ENCODE data around the gene KRT37. TPM values are rescaled to one million over a fixed set of nuclear protein-coding genes. Genes with fewer than 3 reads are reported as not detected.
A peak's percentile ranks its signal among the peaks of the same experiment; 100 is the strongest.

The KRT37 gene
- total RNA-seq, 2 experiments from 2014 or later = not detected

- Mint-ChIP-seq H3K36me3 (ENCODE audit: low read depth) (no peaks in the 10 kb centered on the region), H3K4me3 (no peak overlapping the region), H3K4me1 (ENCODE audit: low read depth) (peaks cover 34% of the 10 kb centered on the region), H3K27ac (no peak overlapping the region), H3K27me3 (no peaks in the 10 kb centered on the region), H3K9me3 (no peaks in the 10 kb centered on the region)
- no peaks in the 10 kb centered on the region for H3K9me3 ChIP-seq (ENCODE audit: control insufficient read depth in 1 of 2, insufficient read depth in 1 of 2, low read length in 2 of 2)
- ATAC-seq (ENCODE audit: poor library complexity) (no peak), DNase-seq (peak in 1 of 14 experiments; percentile 12)
- H3K27ac ChIP-seq (ENCODE audit: low read depth in 1 of 2, low read length in 2 of 2) = no peak overlapping the region
- intact Hi-C loops (cut with DNase I, micrococcal nuclease) = no loop called here
- no peaks in the 10 kb centered on the region for H3K36me3 ChIP-seq (ENCODE audit: insufficient read depth, low read length)
- H3K4me3 ChIP-seq (ENCODE audit: low read length) = no peak overlapping the region
- ChIA-PET CTCF (interaction anchor here (1.0 to 1.5 kb wide), 2 partner anchors 81 to 263 kb away, joined by 4 to 5 read pairs; no protein-coding TSS in a partner anchor), POLR2A (no interaction called here)
- H3K4me1 ChIP-seq (ENCODE audit: insufficient read depth, low read length) = peaks cover 27% of the 10 kb centered on the region
- TF ChIP-seq CTCF (IDR thresholded peaks at IDR 0.05) = no peak
- no peaks in the 10 kb centered on the region for H3K27me3 ChIP-seq (ENCODE audit: control insufficient read depth in 1 of 2, insufficient read depth in 2 of 2, low read length in 2 of 2)
Measured at GRCh38 chr17:41403404-41404023, 20.9 kb downstream of the KRT37 start.

- TF ChIP-seq CTCF (IDR thresholded peaks at IDR 0.05) = no peak
- Histone ChIP-seq H3K27ac (ENCODE audit: low read depth in 1 of 2, low read length in 2 of 2) (no peak overlapping the region), H3K9me3 (ENCODE audit: control insufficient read depth in 1 of 2, insufficient read depth in 1 of 2, low read length in 2 of 2) (no peaks in the 10 kb centered on the region), H3K27me3 (ENCODE audit: control insufficient read depth in 1 of 2, insufficient read depth in 2 of 2, low read length in 2 of 2) (no peaks in the 10 kb centered on the region), H3K36me3 (ENCODE audit: insufficient read depth, low read length) (no peaks in the 10 kb centered on the region), H3K4me1 (ENCODE audit: insufficient read depth, low read length) (peaks cover 26% of the 10 kb centered on the region), H3K4me3 (ENCODE audit: low read length) (no peak overlapping the region)
- intact Hi-C loops (cut with DNase I, micrococcal nuclease) = no loop called here
- H3K9me3 Mint-ChIP-seq = no peaks in the 10 kb centered on the region
- POLR2A ChIA-PET = no interaction called here
- ATAC-seq (ENCODE audit: poor library complexity) (no peak), DNase-seq (no peak)
- H3K27ac Mint-ChIP-seq = no peak overlapping the region
- H3K36me3 Mint-ChIP-seq (ENCODE audit: low read depth) = no peaks in the 10 kb centered on the region
- peaks cover 30% of the 10 kb centered on the region for H3K4me1 Mint-ChIP-seq (ENCODE audit: low read depth)
- H3K27me3 Mint-ChIP-seq = no peaks in the 10 kb centered on the region
- no peak overlapping the region for H3K4me3 Mint-ChIP-seq
- CTCF ChIA-PET = no interaction called here
Measured at GRCh38 chr17:41402161-41402560, 22.2 kb downstream of the KRT37 start.

DNA sequence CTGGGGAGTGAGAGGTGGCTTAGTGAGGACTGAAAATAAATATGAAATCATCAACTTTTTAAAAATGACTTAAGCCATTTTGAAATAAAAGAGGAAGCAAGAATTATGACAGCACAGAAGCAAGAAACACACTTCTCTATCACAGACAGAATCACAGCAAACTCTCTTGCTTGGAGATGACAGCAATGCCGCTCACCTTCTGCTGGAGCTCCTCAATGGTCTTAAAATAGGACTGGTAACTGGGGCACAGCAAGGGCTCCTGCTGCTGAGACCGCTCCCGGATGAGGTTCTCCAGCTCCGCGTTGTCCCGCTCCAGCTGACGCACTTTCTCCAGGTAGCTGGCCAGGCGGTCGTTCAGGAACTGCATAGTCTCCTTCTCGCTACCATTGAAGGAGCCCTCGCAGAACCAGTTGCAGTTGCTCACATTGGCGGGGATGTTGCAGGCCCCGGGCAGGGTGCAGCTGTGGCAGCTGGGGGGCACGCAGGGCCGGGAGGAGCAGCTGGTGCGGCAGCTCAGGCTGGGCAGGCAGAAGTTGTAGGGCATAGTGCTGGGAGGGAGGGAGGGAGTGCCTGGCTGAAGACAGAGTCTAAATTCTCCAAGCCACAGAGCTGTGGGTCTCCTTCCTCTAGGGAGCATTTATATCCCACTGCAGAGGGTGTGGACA lies 27.3 kb downstream of the KRT37 start, which contains the start of gene KRT31:
Gene KRT31 (minus strand): TSS at position 613 of the 665 bp plus-strand sequence. CDS start 69 bp downstream, at position 544.
- ChIA-PET CTCF (no interaction called here), POLR2A (no interaction called here)
- H3K9me3 ChIP-seq (ENCODE audit: control insufficient read depth in 1 of 2, insufficient read depth in 1 of 2, low read length in 2 of 2) = no peaks in the 10 kb centered on the region
- Mint-ChIP-seq H3K9me3 (peaks cover under 1% of the 10 kb centered on the region), H3K27me3 (no peaks in the 10 kb centered on the region), H3K27ac (no peak within 1 kb of the TSS), H3K4me1 (ENCODE audit: low read depth) (peaks cover 13% of the 10 kb centered on the region), H3K4me3 (no peak within 1 kb of the TSS), H3K36me3 (ENCODE audit: low read depth) (no peaks in the 10 kb centered on the region)
- no peaks in the 10 kb centered on the region for H3K36me3 ChIP-seq (ENCODE audit: insufficient read depth, low read length)
- DNase-seq (no peak), ATAC-seq (ENCODE audit: poor library complexity) (no peak)
- TF ChIP-seq CTCF (IDR thresholded peaks at IDR 0.05) = no peak
- no peaks in the 10 kb centered on the region for H3K27me3 ChIP-seq (ENCODE audit: control insufficient read depth in 1 of 2, insufficient read depth in 2 of 2, low read length in 2 of 2)
- intact Hi-C loops (cut with DNase I, micrococcal nuclease) = no loop called here
- peaks cover 5% of the 10 kb centered on the region for H3K4me1 ChIP-seq (ENCODE audit: insufficient read depth, low read length)
- H3K27ac ChIP-seq (ENCODE audit: low read depth in 1 of 2, low read length in 2 of 2) = no peak within 1 kb of the TSS
- no peak within 1 kb of the TSS for H3K4me3 ChIP-seq (ENCODE audit: low read length)
